Adrenal gland (tissue), 5 donors: Measurements from ENCODE around the gene MYEOV.

Source experiments
- CTCF ChIP-seq, 6 experiments: fragments of 450-650 bp in 4 of 6; fragments of 200-600 bp in 2 of 6; sonication (generic) in 1 of 6; IDR thresholded peaks; 1 replicate in 5 of 6; 2 replicates in 1 of 6; pipeline versions ENCODE4 v1.5.1 to v1.8.0; 2016 to 2021; ENCODE audit warnings: antibody characterized with exemption in 6 of 6, mild to moderate bottlenecking in 2 of 6, moderate library complexity in 1 of 6
- POLR2A ChIP-seq, 2 donors: fragments of 450-650 bp; IDR thresholded peaks; one replicate each; pipeline ENCODE4 v1.6.1; 2017; ENCODE audit warnings: antibody characterized with exemption in 2 of 2, mild to moderate bottlenecking in 2 of 2, moderate library complexity in 1 of 2
- donor health status: DM: no; HTN: no; CAD: no.

DNA sequence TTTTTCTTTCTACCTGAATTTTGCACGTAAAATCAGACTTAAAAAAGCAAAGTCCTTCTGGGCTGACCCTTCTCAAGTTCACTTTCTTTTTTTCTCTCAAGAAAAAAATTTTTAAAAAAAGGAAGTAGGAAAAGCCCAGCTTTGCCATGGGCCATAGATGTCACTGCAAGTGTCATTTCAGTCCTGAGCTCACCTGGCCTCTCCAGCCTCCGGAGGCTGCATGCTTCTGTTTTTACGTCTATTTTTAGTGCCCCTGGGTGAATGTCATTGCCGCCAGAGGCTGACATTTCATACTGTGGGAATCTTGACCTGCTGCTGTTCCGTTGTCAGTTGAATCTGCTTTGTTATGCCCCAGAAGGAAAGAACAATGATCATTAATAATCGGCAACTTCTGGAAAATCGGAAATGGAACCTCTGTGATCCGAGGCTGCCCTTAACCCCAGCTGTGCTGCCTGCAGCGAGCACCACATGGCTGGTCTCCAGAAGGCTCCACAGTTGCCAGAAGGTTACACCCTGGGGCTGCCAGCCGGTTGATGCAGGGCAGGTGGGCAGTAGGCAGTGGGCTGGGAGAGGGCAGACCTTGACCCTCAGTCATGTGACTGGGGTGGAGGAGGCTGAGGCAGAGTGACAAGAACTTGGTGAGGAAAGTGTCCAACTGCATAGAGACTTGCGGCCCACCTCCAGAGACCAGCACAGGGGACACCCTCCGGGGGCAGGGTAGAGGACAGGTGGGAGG, 16.7 kb upstream of the MYEOV start:
- no peak for TF ChIP-seq CTCF (IDR thresholded peaks at IDR 0.05)
- no peak for TF ChIP-seq POLR2A (IDR thresholded peaks at IDR 0.05)
